ENCODE results near the gene PKD1L1. TPM values are rescaled to one million over a fixed set of nuclear protein-coding genes. Genes with fewer than 3 reads are reported as not detected.
"Not testable (repeated sequence)": the region's sequence is repeated elsewhere in the genome, so short reads cannot be mapped to it uniquely, and the experiment has no call there.

The PKD1L1 gene, protein sequence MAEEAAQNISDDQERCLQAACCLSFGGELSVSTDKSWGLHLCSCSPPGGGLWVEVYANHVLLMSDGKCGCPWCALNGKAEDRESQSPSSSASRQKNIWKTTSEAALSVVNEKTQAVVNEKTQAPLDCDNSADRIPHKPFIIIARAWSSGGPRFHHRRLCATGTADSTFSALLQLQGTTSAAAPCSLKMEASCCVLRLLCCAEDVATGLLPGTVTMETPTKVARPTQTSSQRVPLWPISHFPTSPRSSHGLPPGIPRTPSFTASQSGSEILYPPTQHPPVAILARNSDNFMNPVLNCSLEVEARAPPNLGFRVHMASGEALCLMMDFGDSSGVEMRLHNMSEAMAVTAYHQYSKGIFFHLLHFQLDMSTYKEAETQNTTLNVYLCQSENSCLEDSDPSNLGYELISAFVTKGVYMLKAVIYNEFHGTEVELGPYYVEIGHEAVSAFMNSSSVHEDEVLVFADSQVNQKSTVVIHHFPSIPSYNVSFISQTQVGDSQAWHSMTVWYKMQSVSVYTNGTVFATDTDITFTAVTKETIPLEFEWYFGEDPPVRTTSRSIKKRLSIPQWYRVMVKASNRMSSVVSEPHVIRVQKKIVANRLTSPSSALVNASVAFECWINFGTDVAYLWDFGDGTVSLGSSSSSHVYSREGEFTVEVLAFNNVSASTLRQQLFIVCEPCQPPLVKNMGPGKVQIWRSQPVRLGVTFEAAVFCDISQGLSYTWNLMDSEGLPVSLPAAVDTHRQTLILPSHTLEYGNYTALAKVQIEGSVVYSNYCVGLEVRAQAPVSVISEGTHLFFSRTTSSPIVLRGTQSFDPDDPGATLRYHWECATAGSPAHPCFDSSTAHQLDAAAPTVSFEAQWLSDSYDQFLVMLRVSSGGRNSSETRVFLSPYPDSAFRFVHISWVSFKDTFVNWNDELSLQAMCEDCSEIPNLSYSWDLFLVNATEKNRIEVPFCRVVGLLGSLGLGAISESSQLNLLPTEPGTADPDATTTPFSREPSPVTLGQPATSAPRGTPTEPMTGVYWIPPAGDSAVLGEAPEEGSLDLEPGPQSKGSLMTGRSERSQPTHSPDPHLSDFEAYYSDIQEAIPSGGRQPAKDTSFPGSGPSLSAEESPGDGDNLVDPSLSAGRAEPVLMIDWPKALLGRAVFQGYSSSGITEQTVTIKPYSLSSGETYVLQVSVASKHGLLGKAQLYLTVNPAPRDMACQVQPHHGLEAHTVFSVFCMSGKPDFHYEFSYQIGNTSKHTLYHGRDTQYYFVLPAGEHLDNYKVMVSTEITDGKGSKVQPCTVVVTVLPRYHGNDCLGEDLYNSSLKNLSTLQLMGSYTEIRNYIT (N-terminal part only)
- total RNA-seq (1 to 10 TPM in 1 of 2 donors, under 1 TPM in 1; 0.52 to 1.2 TPM), polyA plus RNA-seq (not detected)
- long read RNA-seq, donor 1, partial matches to known transcripts = 0 of 1 reads
- long read RNA-seq, donor 1, other reads (novel, unspliced or antisense) = 1 of 1 reads
- long read RNA-seq, donor 2, partial matches to known transcripts = 0 of 1 reads
- long read RNA-seq, donor 2, other reads (novel, unspliced or antisense) = 1 of 1 reads

DNA sequence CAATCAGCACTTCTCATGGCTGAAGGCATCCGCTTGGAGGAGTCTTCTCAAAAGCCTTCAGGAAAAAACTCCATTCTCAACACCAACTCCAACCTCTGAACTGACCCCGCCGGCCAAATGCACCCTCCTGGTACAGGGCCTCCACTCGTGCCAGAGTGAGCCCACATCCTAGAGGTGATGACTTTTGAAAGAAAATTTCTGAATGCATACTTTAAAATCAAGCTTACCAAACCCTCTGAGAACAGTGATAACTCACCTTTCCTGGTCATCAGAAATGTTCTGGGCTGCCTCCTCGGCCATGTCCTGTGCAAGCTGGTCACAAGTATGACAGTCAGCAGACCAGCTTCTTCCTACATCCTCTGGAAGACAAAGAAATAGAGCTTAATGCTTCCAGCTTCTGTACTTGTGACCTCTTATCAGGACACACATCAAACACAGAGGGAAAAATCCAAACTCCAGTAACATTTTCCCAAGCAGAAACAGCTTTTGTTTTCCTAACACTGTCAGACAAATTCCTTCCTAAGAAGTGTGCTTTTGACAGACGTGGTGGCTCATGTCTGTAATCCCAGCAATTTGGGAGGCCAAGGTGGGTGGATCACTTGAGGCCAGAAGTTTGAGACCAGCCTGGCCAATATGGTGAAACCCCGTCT, at the start of gene PKD1L1:
Gene PKD1L1 (minus strand): TSS at position 326 of the 650 bp plus-strand sequence. CDS start 26 bp downstream, at position 300.
- no peaks in the 10 kb centered on the region for H3K9me3 ChIP-seq (ENCODE audit: control insufficient read depth, low read length)
- H3K4me3 ChIP-seq (ENCODE audit: low read length in 2 of 2) = no peak within 1 kb of the TSS
- intact Hi-C loops (cut with DNase I) = loop anchor here in 1 of 2 donors (5.0 kb wide), 1 partner anchor 44 kb away; no protein-coding TSS in a partner anchor
- H3K36me3 ChIP-seq (ENCODE audit: control insufficient read depth in 1 of 2, insufficient read depth in 2 of 2, low read length in 1 of 2) = no peaks in the 10 kb centered on the region
- DNase-seq (no peak), ATAC-seq (ENCODE audit: low FRiP score) (no peak)
- peaks cover 0 to 3% of the 10 kb centered on the region in 2 donors for H3K4me1 ChIP-seq (ENCODE audit: control insufficient read depth in 1 of 2, insufficient read depth in 2 of 2, low read length in 2 of 2)
- no peak within 1 kb of the TSS for H3K27ac ChIP-seq (ENCODE audit: low read depth in 1 of 2, low read length in 2 of 2)
- 65 to 66% methylated on average over 7 of the region's 7 CpGs for WGBS, 2 donors
- no peaks in the 10 kb centered on the region for H3K27me3 ChIP-seq (ENCODE audit: control insufficient read depth in 1 of 2, insufficient read depth in 2 of 2, low read length in 1 of 2)

DNA sequence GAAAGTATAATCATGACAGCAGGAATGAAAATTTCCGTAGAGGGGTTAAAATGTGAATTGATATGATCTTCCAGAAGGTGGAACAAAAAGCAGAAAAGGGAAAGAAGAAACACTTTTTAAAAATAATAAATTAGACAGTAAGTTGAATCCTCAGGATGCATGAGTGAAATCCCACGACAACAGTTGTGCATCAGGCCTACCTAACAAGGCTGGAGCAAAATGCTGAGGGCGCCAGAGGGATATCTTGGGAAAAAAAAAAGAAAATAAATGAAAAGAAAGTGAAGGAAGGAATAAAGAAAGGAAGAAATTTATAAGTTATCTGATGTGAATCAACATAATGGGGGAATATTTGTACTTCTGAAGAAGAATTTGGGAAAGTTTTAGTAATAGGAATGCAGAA, 44.2 kb upstream of the PKD1L1 start:
- Histone ChIP-seq H3K27me3 (ENCODE audit: control insufficient read depth in 1 of 2, insufficient read depth in 2 of 2, low read length in 1 of 2) (no peaks in the 10 kb centered on the region), H3K27ac (ENCODE audit: low read depth in 1 of 2, low read length in 2 of 2) (no peak overlapping the region), H3K36me3 (ENCODE audit: control insufficient read depth in 1 of 2, insufficient read depth in 2 of 2, low read length in 1 of 2) (no peaks in the 10 kb centered on the region), H3K4me3 (ENCODE audit: low read length in 2 of 2) (no peak overlapping the region), H3K4me1 (ENCODE audit: control insufficient read depth in 1 of 2, insufficient read depth in 2 of 2, low read length in 2 of 2) (no peaks in the 10 kb centered on the region), H3K9me3 (ENCODE audit: control insufficient read depth, low read length) (no peaks in the 10 kb centered on the region)
- intact Hi-C loops (cut with DNase I) = loop anchor here in 1 of 2 donors (5.0 kb wide), 1 partner anchor 45 kb away; the partner anchor contains the start of gene PKD1L1
- no peak for DNase-seq
- WGBS, 2 donors = 82 to 89% methylated on average over 3 of the region's 3 CpGs
- ATAC-seq (ENCODE audit: low FRiP score) = no peak

DNA sequence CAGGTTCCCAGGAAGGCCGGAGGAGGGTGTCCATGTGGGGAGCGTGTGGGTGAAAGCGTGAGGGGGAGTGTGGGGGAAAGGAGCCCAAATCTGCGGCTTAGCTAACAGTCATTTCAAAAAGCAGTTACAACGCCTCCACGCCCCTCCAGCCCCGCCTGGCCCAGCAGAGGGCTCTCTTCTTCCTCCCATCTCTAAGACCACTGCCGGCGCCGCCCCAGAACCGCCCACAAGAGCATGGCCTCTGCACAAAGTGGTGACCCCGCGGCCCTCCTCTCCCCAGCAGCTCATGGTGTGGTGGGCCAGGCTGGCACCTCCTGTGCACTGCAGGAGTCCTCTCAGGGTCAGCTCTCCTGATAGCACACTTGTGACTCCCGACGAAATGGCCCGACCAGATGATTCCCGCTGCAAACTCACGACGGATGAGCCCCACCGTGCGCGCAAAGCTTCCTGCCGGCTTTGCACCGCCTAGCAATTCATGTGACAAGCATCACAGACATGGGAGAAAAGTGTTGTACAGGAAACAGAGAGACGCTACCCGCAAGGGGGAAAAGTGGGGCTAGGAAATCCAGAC, 43.6 kb upstream of the PKD1L1 start:
- Histone ChIP-seq H3K27me3 (ENCODE audit: control insufficient read depth in 1 of 2, insufficient read depth in 2 of 2, low read length in 1 of 2) (no peaks in the 10 kb centered on the region), H3K36me3 (ENCODE audit: control insufficient read depth in 1 of 2, insufficient read depth in 2 of 2, low read length in 1 of 2) (no peaks in the 10 kb centered on the region), H3K27ac (ENCODE audit: low read depth in 1 of 2, low read length in 2 of 2) (no peak overlapping the region), H3K9me3 (ENCODE audit: control insufficient read depth, low read length) (no peaks in the 10 kb centered on the region), H3K4me3 (ENCODE audit: low read length in 2 of 2) (peak overlapping the region; percentile 0 to 35), H3K4me1 (ENCODE audit: control insufficient read depth in 1 of 2, insufficient read depth in 2 of 2, low read length in 2 of 2) (no peaks in the 10 kb centered on the region)
- intact Hi-C loops (cut with DNase I) = loop anchor here (1.0 to 5.0 kb wide), 3 partner anchors 45 to 119 kb away; partner anchors contain the start of gene PKD1L1 (in 1 of the 2)
- peak; percentile 94 for DNase-seq
- WGBS, 2 donors = 2 to 7% methylated on average over 22 to 26 of the region's 26 CpGs
- ATAC-seq (ENCODE audit: low FRiP score) = peak; percentile 95

DNA sequence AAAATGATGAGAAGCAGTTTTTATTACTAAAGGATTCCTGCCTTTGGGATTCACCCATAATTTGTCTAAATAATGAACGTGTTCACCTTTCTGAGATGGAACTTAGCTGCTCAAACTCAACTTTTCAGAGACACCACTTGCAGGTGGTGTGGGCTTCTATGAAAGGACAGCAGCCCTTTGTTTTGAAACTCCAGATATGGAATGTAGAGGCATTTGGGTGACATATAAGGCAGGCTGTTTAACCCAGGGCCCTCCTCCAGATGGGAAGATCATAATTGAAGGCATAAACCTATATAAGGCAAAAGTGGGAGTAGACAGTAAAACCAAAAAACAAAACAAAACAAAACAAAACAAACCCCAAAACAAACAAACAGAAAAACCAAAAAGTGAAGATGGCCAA, 43.0 kb upstream of the PKD1L1 start:
- H3K9me3 ChIP-seq (ENCODE audit: control insufficient read depth, low read length) = no peaks in the 10 kb centered on the region
- DNase-seq (no peak), ATAC-seq (ENCODE audit: low FRiP score) (no peak)
- intact Hi-C loops (cut with DNase I) = loop anchor here (1.0 to 5.0 kb wide), 3 partner anchors 44 to 120 kb away; partner anchors contain the start of gene PKD1L1 (in 1 of the 2)
- no peak overlapping the region for H3K27ac ChIP-seq (ENCODE audit: low read depth in 1 of 2, low read length in 2 of 2)
- H3K4me3 ChIP-seq (ENCODE audit: low read length in 2 of 2) = no peak overlapping the region
- no peaks in the 10 kb centered on the region for H3K36me3 ChIP-seq (ENCODE audit: control insufficient read depth in 1 of 2, insufficient read depth in 2 of 2, low read length in 1 of 2)
- WGBS, 2 donors = 89 to 94% methylated on average over 1 of the region's 1 CpG
- H3K27me3 ChIP-seq (ENCODE audit: control insufficient read depth in 1 of 2, insufficient read depth in 2 of 2, low read length in 1 of 2) = no peaks in the 10 kb centered on the region
- H3K4me1 ChIP-seq (ENCODE audit: control insufficient read depth in 1 of 2, insufficient read depth in 2 of 2, low read length in 2 of 2) = no peaks in the 10 kb centered on the region

DNA sequence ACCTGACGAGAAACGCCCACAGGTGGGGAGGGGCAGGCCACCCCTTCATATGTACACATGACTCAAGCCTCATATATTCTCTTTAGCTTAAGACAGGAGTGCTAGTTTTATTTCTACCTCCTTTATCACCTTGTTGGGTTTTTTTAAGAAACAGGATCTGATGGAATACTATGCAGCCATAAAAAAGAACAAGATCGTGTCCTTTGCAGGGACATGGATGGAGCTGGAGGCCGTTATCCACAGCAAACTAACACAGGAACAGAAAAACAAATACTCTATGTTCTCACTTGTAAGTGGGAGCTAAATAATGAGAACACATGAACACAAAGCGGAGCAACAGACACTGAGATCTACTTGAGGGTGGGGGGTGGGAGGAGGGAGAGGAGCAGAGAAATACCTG, 42.3 kb upstream of the PKD1L1 start:
- ATAC-seq (ENCODE audit: low FRiP score) = no peak

DNA sequence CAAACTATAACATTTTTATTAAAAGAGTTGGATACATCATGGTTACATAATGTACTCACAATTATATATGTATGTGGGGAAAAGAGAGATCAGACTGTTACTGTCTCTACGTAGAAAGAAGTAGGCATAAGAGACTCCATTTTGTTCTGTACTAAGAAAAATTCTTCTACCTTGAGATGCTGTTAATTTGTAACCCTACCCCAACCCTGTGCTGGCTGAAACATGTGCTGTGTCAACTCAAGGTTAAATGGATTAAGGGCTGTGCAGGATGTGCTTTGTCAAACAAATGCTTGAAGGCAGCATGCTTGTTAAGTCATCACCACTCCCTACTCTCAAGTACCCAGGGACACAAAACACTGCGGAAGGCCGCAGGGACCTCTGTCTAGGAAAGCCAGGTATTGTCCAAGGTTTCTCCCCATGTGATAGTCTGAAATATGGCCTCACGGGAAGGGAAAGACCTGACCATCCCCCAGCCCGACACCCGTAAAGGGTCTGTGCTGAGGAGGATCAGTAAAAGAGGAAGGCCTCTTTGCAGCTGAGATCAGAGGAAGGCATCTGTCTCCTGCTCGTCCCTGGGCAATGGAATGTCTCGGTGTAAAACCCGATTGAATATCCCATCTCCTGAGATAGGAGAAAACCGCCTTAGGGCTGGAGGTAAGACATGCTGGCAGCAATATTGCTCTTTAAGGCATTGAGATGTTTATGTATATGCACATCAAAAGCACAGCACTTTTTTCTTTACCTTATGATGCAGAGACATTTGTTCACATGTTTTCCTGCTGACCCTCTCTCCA, 41.5 kb upstream of the PKD1L1 start:
- ATAC-seq (ENCODE audit: low FRiP score); H3K9me3 ChIP-seq (ENCODE audit: control insufficient read depth, low read length); H3K36me3 ChIP-seq (ENCODE audit: control insufficient read depth in 1 of 2, insufficient read depth in 2 of 2, low read length in 1 of 2); H3K27me3 ChIP-seq (ENCODE audit: control insufficient read depth in 1 of 2, insufficient read depth in 2 of 2, low read length in 1 of 2); H3K4me1 ChIP-seq (ENCODE audit: control insufficient read depth in 1 of 2, insufficient read depth in 2 of 2, low read length in 2 of 2); H3K27ac ChIP-seq (ENCODE audit: low read depth in 1 of 2, low read length in 2 of 2); DNase-seq; H3K4me3 ChIP-seq (ENCODE audit: low read length in 2 of 2): not testable (repeated sequence)
- WGBS, 2 donors = 80 to 81% methylated on average over 10 of the region's 10 CpGs
- intact Hi-C loops (cut with DNase I) = loop anchor here (2.0 to 10.0 kb wide), 3 partner anchors 43 to 121 kb away; partner anchors contain the start of genes C7orf57 (in 1 of the 2) and PKD1L1 (in 1 of the 2)

More for the DNA sequence above, 42.3 kb upstream of the PKD1L1 start:
- Histone ChIP-seq H3K4me1 (ENCODE audit: control insufficient read depth in 1 of 2, insufficient read depth in 2 of 2, low read length in 2 of 2) (no peaks in the 10 kb centered on the region), H3K9me3 (ENCODE audit: control insufficient read depth, low read length) (no peaks in the 10 kb centered on the region), H3K4me3 (ENCODE audit: low read length in 2 of 2) (no peak overlapping the region), H3K27me3 (ENCODE audit: control insufficient read depth in 1 of 2, insufficient read depth in 2 of 2, low read length in 1 of 2) (no peaks in the 10 kb centered on the region), H3K27ac (ENCODE audit: low read depth in 1 of 2, low read length in 2 of 2) (no peak overlapping the region), H3K36me3 (ENCODE audit: control insufficient read depth in 1 of 2, insufficient read depth in 2 of 2, low read length in 1 of 2) (no peaks in the 10 kb centered on the region)
- intact Hi-C loops (cut with DNase I) = loop anchor here (2.0 to 5.0 kb wide), 2 partner anchors 43 to 120 kb away; partner anchors contain the start of gene PKD1L1 (in 1 of the 2)
- DNase-seq = no peak
- 95 to 96% methylated on average over 5 of the region's 5 CpGs for whole genome bisulfite sequencing, 2 donors
